K562 (cell line): ENCODE results near the gene KTN1. TPM values are rescaled to one million over a fixed set of nuclear protein-coding genes. Genes with fewer than 3 reads are reported as not detected.

Experiments used
- CBX8 ChIP-seq: fragments of 200-600 bp; sonication (generic); IDR thresholded peaks from 2 replicates; pipeline ENCODE4 v1.6.1; 2012; ENCODE audit warnings: borderline replicate concordance, mixed run types, low read depth, mild to moderate bottlenecking, moderate library complexity, mixed read lengths, low read length, control low read depth, inconsistent platforms; ENCODE audit not compliant: poor library complexity, severe bottlenecking; ENCODE audit errors: extremely low read depth
- CREB3 ChIP-seq: fragments of 450-650 bp; conservative IDR thresholded peaks from 2 replicates; pipeline ENCODE4 v1.6.1; 2016; ENCODE audit warnings: missing genetic modification characterization, low read depth, mild to moderate bottlenecking, missing compliant biosample characterization, moderate library complexity
- FOS ChIP-seq: IDR thresholded peaks from 3 replicates; pipeline ENCODE4 v1.6.1; 2011; ENCODE audit not compliant: insufficient read length; ENCODE audit errors: extremely low read depth
- GTF3C2 ChIP-seq: IDR thresholded peaks from 3 replicates; pipeline ENCODE4 v1.6.1; 2011; ENCODE audit warnings: borderline replicate concordance, mild to moderate bottlenecking, moderate library complexity; ENCODE audit not compliant: insufficient read length; ENCODE audit errors: extremely low read depth
- HEY1 ChIP-seq: fragments of 250-450 bp; sonication (Bioruptor Pico); IDR thresholded peaks from 2 replicates; pipeline ENCODE4 v1.5.0; 2020; ENCODE audit warnings: mild to moderate bottlenecking, moderate library complexity, borderline replicate concordance
- HMBOX1 ChIP-seq: sonication (generic); IDR thresholded peaks from 2 replicates; pipeline ENCODE4 v1.6.1; 2016
- HMG20B ChIP-seq: fragments of 250-450 bp; sonication (Bioruptor Pico); IDR thresholded peaks from 2 replicates; pipeline ENCODE4 v1.5.0; 2021; ENCODE audit warnings: mild to moderate bottlenecking
- HNRNPK ChIP-seq: fragments of 200-400 bp; formaldehyde crosslinking; IDR thresholded peaks from one replicate; pipeline ENCODE4 v1.6.1; 2018; ENCODE audit warnings: mild to moderate bottlenecking, low read depth, low read length; ENCODE audit not compliant: poor library complexity, severe bottlenecking
- KAT8 ChIP-seq: fragments of 450-650 bp; IDR thresholded peaks from 2 replicates; pipeline ENCODE4 v1.6.1; 2016; ENCODE audit warnings: low read depth, mild to moderate bottlenecking
- PYGO2 ChIP-seq: fragments of 450-650 bp; IDR thresholded peaks from 2 replicates; pipeline ENCODE4 v1.6.1; 2016; ENCODE audit warnings: mild to moderate bottlenecking, missing genetic modification characterization, moderate library complexity, missing compliant biosample characterization
- THRAP3 ChIP-seq: fragments of 450-650 bp; IDR thresholded peaks from 2 replicates; pipeline ENCODE4 v1.6.1; 2016; ENCODE audit warnings: mild to moderate bottlenecking, inconsistent platforms, borderline replicate concordance
- ZC3H4 ChIP-seq: sonication (generic); formaldehyde crosslinking; IDR thresholded peaks from 2 replicates; pipeline ENCODE4 v1.9.0; 2021; ENCODE audit warnings: missing genetic modification reagents, borderline replicate concordance
- ZNF280B ChIP-seq: fragments of 250-450 bp; sonication (Bioruptor Pico); IDR thresholded peaks from 2 replicates; pipeline ENCODE4 v1.5.1; 2021; ENCODE audit warnings: mild to moderate bottlenecking
- ZNF76 ChIP-seq: fragments of 250-450 bp; sonication (Bioruptor Pico); IDR thresholded peaks from 2 replicates; pipeline ENCODE4 v1.4.0; 2020; ENCODE audit warnings: mild to moderate bottlenecking, moderate library complexity, borderline replicate concordance
- polyA plus RNA-seq, 8 experiments: library from polyadenylated mRNA; depleted of rRNA in 4 of 8; stranded (reverse) in 5 of 8; unstranded in 3 of 8; fragments of >200 nt; fragmentation: Nextera tagmentation in 2 of 8; fragmentation: Illumina TruSeq in 1 of 8; extraction: Ambion mirVana in 2 of 8; extraction: Trizol in 1 of 8; gene quantifications; 2 replicates each; pipeline versions ENCODE4 v1.2.1 to v1.2.3, GENCODE V29; 2011 to 2014; ENCODE audit warnings: inconsistent platforms in 1 of 8, missing spikeins in 1 of 8
- total RNA-seq, 7 experiments: library from RNA; depleted of rRNA in 6 of 7; stranded (reverse); fragments of >200 nt in 6 of 7; fragmentation: Illumina TruSeq in 2 of 7; extraction: Trizol in 2 of 7; gene quantifications; 2 replicates each; pipeline versions ENCODE4 v1.2.1 to v1.2.3, GENCODE V29; 2011 to 2021; ENCODE audit warnings: low replicate concordance in 1 of 7

The KTN1 gene
- total and polyA plus RNA-seq, 9 of the 15 experiments (the other 6 are each of a cell fraction or from before 2014, with no cell fraction given) = 34.8 to 120 (median 63.6) TPM

- TF ChIP-seq THRAP3 (no peak), HMBOX1 (no peak), HEY1 (CRISPR knock-in tag) (no peak), HMG20B (CRISPR knock-in tag) (no peak), ZNF76 (CRISPR knock-in tag) (no peak), ZNF280B (CRISPR knock-in tag) (no peak), FOS (no peak), KAT8 (no peak), ZC3H4 (CRISPR knock-in tag) (no peak), GTF3C2 (no peak), PYGO2 (no peak), HNRNPK (no peak), CBX8 (no peak), CREB3 (tag) (no peak)
Measured at GRCh38 chr14:55731311-55731872, 151.4 kb downstream of the KTN1 start (continued).
